ENCODE data around the gene NFASC.

The NFASC gene

DNA sequence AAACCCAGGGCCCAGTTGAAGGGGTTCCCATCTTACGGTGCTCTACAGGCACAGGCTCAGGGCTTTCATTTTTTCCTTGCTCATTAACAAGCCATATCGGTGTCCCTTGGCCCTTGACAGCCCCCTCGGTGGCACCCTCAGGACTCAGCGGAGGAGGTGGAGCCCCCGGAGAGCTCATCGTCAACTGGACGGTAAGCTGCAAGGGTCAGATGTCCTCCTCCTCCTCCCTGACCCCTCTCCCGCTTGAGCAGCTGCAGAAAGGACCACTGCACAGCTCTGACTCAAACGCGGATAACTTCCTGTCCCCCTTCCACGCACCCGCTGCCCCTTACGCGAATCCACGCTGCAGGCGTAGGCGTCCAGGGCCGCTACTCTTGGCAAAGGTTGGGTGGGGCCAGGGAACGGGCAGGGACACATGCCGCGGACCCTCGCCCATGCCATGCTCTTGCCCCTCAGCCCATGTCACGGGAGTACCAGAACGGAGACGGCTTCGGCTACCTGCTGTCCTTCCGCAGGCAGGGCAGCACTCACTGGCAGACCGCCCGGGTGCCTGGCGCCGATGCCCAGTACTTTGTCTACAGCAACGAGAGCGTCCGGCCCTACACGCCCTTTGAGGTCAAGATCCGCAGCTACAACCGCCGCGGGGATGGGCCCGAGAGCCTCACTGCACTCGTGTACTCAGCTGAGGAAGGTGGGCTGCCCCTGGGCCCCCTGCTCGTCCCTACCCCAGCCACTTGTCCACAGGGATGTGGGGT is 198.9 kb downstream of the NFASC start:
- DNase-seq, result no peak

DNA sequence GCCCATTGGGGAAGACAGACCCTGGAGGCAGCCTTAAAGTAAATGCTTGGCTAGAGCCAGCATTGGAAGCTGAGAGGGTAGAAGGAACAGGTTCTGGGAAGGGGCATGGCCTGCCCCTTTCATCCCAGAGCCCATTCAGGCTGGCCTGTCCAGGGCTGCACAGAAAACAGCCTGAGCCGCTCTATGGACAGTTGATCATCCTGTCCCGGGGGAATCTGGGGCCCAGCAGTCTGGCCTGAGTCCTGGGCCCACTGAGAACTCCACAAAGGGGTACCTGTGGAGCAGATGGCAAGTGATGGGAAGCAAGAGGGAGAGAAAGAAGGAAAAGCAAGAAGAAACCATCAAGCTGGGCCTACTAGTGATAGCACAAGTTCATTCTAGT is 200.4 kb downstream of the NFASC start:
- DNase-seq, result no peak

- DNase-seq, result no peak
Observed at GRCh38 chr1:205071801-205072200, 201.1 kb downstream of the NFASC start.

DNA sequence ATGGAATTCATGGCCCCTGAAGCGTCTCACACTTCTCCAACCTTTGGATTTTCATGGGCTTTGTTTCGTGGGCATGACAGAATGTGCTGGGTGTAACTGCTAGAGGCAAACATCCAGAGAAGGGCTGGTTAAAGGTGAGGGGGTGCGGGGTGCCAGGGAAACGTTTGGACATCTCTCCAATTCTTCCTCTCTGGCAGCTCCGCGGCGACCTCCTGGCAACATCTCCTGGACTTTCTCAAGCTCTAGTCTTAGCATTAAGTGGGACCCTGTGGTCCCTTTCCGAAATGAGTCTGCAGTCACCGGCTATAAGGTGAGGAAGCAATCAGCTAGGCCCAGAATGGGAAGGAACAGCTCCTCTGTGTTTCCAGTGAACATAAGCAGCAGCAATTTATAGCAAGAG is 201.6 kb downstream of the NFASC start:
- DNase-seq, result no peak

Data from bone marrow (tissue), 2 donors.